NB4 (cell line): ENCODE data around the gene TMPRSS12.
"Not testable (repeated sequence)": the region's sequence is repeated elsewhere in the genome, so short reads cannot be mapped to it uniquely, and the experiment has no call there.

Experiments
- DNase-seq: peaks from one replicate; pipeline ENCODE4 v3.0.0; 2010; ENCODE audit warnings: low read depth
- H3K4me3 ChIP-seq: one replicate; pipeline ENCODE4 v1.5.1; 2011; ENCODE audit warnings: mild to moderate bottlenecking, low read depth, low read length, moderate library complexity
- CTCF ChIP-seq: IDR thresholded peaks from one replicate; pipeline ENCODE4 v1.5.1; 2012; ENCODE audit warnings: low read depth, low read length
- MAX ChIP-seq: IDR thresholded peaks from 2 replicates; pipeline ENCODE4 v1.6.1; 2011; ENCODE audit warnings: low read depth, low read length
- MYC ChIP-seq: IDR thresholded peaks from 2 replicates; pipeline ENCODE4 v1.6.1; 2011; ENCODE audit warnings: low read depth, low read length
- POLR2A ChIP-seq: IDR thresholded peaks from 2 replicates; pipeline ENCODE4 v1.6.1; 2011; ENCODE audit warnings: mild to moderate bottlenecking; ENCODE audit not compliant: insufficient read length; ENCODE audit errors: extremely low read depth

Gene TMPRSS12

DNA sequence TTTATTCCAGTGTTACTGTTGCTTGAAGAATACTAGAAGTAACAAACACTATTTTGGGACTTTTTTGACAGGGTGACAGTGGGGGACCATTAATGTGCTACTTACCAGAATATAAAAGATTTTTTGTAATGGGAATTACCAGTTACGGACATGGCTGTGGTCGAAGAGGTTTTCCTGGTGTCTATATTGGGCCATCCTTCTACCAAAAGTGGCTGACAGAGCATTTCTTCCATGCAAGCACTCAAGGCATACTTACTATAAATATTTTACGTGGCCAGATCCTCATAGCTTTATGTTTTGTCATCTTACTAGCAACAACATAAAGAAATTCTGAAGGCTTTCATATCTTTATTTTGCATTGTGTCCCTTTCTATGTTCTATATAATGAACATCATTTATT is 44.5 kb downstream of the TMPRSS12 start:
- no peak overlapping the region for H3K4me3 ChIP-seq
- TF ChIP-seq CTCF (no peak), MAX (no peak), POLR2A (no peak), MYC (no peak)
- DNase-seq = no peak

DNA sequence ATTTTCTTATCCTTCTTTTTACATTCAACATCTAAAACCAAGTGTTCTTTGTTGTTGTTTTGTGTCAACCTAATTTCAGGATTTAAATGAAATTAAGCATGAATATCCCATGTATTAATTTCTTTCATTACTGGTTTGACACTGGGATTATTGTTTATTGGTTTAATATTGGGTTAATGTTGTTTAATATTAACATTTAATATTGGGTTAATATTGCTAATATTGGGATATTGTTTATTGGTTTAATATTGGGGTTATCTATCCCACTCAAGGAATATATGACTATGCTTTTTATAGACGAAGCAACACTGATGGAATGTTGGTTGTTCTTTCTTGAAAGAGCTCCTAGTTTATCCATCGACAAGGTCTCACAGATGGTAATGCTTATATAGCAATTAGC is 45.9 kb downstream of the TMPRSS12 start:
- TF ChIP-seq MYC = no peak
- no peak for TF ChIP-seq CTCF
- no peak for TF ChIP-seq POLR2A
- TF ChIP-seq MAX = no peak
- no peak for DNase-seq
- no peak overlapping the region for H3K4me3 ChIP-seq

DNA sequence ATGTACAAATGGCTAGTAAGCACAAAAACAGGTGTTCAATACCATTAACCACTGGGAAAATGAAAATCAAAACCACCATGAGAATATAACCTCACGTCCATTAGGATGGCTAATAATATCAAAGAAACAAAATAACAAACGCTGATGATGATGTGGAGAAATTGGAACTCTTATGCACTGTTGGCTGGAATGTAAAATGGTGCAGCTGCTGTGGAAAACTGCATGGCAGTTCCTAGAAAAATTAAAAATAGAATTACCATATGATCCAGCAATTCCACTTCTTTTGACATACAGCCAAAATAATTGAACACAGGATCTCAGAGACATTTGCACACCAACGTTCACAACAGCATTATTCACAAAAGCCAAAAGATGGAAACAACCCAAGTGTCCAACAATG is 51.5 kb downstream of the TMPRSS12 start:
- no peak for DNase-seq
- TF ChIP-seq CTCF (no peak), MAX (no peak), MYC (no peak), POLR2A (no peak)
- H3K4me3 ChIP-seq = no peak overlapping the region

DNA sequence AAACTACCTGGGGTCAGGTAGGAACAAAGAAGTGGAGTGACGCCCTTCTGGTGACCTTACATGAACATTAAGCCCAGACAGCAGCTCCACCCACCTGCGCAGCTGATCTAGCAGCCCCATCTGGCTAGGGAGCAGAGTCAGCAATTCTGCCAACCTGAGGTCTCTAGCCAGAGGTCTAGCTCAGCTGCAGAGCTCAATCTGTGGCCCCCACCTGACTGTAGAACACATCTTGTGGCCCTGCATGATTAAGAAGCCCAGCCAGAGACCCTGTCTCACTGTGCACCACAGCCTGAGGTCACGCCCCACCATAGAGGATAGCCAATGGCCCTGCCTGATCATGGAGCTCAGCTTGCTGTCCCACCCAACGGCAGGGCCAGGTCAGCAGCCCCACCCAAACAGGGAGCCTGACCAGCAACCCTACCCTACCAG is 59.0 kb downstream of the TMPRSS12 start:
- H3K4me3 ChIP-seq = no peak overlapping the region
- TF ChIP-seq CTCF (no peak), MYC (no peak), POLR2A (no peak), MAX (no peak)
- DNase-seq = no peak

DNA sequence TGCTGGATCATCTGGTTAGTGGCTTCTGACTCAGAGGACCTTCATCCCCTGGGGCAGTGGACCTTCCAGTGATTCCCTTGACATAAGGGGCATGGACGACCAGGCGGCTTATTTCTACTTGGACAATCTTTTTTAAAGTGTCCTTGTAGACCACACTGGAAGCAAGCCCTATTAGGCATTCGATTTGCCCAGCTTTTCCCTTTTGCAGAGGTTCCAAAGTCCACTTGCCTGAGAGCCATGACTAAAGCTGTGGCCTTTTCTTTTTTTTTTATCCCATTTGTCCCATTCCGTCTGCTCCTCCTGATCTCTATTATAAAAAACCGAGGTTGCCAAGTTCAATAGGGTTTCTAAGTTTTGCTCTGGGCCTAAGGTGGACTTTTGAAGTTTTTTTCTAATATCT is 65.8 kb downstream of the TMPRSS12 start:
- not testable (repeated sequence) for DNase-seq, H3K4me3 ChIP-seq

DNA sequence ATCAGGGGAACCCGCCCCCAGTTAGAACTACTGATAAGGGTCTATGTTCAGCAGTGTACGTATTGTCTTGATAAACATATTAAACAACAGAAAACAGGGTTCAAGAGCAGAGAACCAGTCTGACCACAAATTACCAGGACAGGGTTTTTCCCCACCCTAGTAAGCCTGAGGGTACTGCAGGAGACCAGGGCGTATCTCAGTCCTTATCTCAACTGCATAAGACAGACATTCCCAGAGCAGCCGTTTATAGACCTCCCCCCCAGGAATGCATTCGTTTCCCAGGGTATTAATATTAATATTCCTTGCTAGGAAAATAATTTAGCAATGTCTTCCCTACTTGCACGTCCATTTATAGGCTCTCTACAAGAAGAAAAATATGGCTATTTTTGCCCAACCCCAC is 69.6 kb downstream of the TMPRSS12 start:
- not testable (repeated sequence) for H3K4me3 ChIP-seq, DNase-seq

- no peak for TF ChIP-seq CTCF
- TF ChIP-seq MYC = no peak
- no peak for TF ChIP-seq POLR2A
- no peak for TF ChIP-seq MAX
- no peak for DNase-seq
- no peak overlapping the region for H3K4me3 ChIP-seq
Measured at GRCh38 chr12:50913224-50913623, 70.5 kb downstream of the TMPRSS12 start.
